ENCODE measurements around the gene CABP5. TPM values are rescaled to one million over a fixed set of nuclear protein-coding genes. Genes with fewer than 3 reads are reported as not detected.

CABP5 gene
- total and polyA plus RNA-seq, 5 donors = not detected

DNA sequence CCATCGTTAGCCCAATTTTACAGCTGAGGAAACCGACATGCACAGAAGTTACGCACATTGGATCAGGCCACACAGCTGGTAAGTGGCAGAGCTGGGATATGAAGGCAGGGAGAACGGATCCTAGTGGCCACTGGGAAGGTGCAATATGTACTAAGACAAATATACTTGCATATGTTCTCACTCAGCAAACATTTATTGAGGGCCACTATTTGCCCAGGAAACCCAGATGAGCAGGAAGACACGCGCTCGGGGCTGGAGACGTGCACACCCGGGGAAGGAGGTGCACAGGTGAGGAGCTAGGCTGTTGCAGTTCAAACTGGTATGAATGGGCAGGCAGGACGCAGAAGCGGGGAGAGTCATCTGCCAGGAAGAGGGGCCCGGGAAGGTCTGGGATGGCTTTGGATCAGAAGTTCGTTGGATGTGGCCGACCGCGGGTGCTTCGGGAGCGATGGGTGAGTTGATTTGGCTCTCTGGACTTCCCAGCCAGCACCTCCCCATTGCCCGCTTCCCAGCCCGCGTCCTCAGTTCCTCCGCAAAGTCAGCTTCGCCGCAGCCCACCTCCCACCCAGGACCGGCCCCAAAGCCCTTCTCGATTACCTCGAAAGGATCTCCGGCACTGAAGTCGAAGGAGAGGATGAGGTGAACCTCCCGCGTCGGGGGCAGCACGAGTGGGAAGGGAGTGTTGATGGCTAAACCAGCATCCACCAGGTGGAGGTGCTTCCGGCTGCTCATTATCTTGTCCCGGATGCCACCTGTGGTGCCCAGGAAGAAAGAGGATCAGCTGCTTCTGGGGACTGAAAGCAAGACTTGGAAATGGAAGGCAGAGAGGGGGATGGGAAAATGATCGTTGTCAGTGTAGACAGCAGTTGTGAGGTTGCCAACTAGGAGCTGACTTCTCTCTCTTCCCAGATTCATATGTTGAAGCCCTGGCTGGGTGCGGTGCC, 17.8 kb upstream of the CABP5 start:
- no peak for ATAC-seq
- Histone ChIP-seq H3K4me3 (ENCODE audit: low read length) (no peak overlapping the region), H3K4me1 (ENCODE audit: control insufficient read depth, insufficient read depth, low read length) (no peaks in the 10 kb centered on the region), H3K27ac (ENCODE audit: low read length) (no peak overlapping the region), H3K9me3 (ENCODE audit: control insufficient read depth, low read length) (no peaks in the 10 kb centered on the region), H3K27me3 (ENCODE audit: control insufficient read depth, insufficient read depth) (no peaks in the 10 kb centered on the region)
- intact Hi-C loops (cut with DNase I) = no loop called here
- DNase-seq = no peak
- 59% methylated on average over 37 of the region's 37 CpGs for WGBS

DNA sequence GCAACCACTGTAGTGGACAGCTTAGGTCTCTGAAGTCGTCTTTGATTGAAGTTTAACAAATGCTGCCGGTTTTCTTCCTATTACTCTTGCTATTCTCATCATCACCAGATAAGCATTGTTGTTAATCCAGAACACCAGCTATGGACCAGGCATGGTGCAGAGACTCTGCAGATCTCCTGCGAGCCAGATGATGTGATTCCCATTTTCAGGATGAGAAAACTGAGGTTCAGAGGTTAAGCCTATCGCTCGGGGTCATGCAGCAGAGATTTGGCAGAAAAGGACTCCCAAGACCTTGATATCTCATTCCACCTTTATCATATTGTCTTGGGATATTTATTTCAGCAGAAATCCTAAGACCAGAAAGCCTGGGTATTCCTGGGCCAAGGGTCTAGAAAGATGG, 16.5 kb upstream of the CABP5 start:
- ATAC-seq (no peak), DNase-seq (no peak)
- Histone ChIP-seq H3K4me3 (ENCODE audit: low read length) (no peak overlapping the region), H3K27me3 (ENCODE audit: control insufficient read depth, insufficient read depth) (no peaks in the 10 kb centered on the region), H3K4me1 (ENCODE audit: control insufficient read depth, insufficient read depth, low read length) (no peaks in the 10 kb centered on the region), H3K27ac (ENCODE audit: low read length) (no peak overlapping the region), H3K9me3 (ENCODE audit: control insufficient read depth, low read length) (no peaks in the 10 kb centered on the region)
- 89% methylated on average over 5 of the region's 5 CpGs for WGBS
- intact Hi-C loops (cut with DNase I) = no loop called here

DNA sequence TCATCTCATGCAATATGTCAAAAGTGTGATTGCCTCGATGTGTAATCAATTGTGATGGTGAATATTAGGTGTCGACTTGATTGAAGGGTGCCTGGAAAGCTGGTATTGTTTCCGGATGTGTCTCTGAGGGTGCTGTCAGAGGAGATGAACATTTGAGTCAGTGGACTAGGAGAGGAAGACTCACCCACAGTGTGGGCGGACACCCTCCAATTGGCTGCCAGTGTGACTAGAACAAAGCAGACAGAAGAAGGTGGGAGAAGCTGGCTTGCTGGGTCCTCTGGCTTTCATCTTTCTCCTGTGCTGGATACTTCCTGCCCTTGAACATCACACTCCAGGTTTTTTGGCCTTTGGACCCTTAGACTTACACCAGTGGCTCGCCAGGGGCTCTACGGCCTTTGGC, 15.5 kb upstream of the CABP5 start:
- DNase-seq = no peak
- Histone ChIP-seq H3K27me3 (ENCODE audit: control insufficient read depth, insufficient read depth) (no peaks in the 10 kb centered on the region), H3K27ac (ENCODE audit: low read length) (no peak overlapping the region), H3K4me3 (ENCODE audit: low read length) (no peak overlapping the region), H3K9me3 (ENCODE audit: control insufficient read depth, low read length) (no peaks in the 10 kb centered on the region), H3K4me1 (ENCODE audit: control insufficient read depth, insufficient read depth, low read length) (no peaks in the 10 kb centered on the region)
- 95% methylated on average over 6 of the region's 6 CpGs for WGBS
- intact Hi-C loops (cut with DNase I) = no loop called here
- ATAC-seq = no peak

DNA sequence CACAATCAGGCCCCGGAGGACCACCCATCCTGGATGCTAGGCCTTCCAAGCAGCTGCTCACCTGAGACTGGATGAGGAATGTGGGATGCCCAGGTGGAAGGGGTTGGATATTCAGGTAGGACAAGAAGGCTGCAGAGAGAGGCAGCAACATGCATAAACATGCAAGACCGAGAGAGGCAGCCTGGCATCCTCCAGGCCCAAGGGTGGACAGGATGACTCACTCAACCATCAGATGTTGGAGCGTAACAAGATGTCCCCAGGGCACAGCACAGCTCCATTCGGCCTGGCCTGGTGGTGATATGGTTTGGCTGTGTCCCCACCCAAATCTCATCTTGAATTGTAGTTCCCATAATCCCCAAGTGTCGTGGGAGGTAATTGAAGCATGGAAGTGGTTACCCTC, 10.0 kb upstream of the CABP5 start:
- Histone ChIP-seq H3K27me3 (ENCODE audit: control insufficient read depth, insufficient read depth) (no peaks in the 10 kb centered on the region), H3K27ac (ENCODE audit: low read length) (no peak overlapping the region), H3K4me3 (ENCODE audit: low read length) (no peak overlapping the region), H3K4me1 (ENCODE audit: control insufficient read depth, insufficient read depth, low read length) (no peaks in the 10 kb centered on the region), H3K9me3 (ENCODE audit: control insufficient read depth, low read length) (no peaks in the 10 kb centered on the region)
- intact Hi-C loops (cut with DNase I) = no loop called here
- ATAC-seq (no peak), DNase-seq (no peak)
- 90% methylated on average over 5 of the region's 5 CpGs for WGBS

DNA sequence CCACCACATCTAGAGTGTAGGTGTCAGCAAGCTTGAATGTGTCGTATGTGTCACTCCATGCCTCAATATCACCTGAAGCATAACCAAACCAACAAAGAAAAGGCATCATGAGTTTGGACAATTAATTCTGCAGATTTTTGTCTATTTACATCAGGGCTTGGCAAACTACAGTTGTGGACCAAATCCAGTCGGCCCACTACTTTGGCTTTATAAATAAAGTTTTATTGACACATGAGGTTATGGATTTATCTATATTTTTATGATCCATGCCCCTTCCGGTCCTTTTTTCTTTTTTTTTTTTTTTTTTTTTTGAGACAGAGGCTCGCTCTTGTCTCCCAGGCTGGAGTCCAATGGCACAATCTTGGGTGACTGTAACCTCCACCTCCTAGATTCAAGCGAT, 9.2 kb upstream of the CABP5 start:
- intact Hi-C loops (cut with DNase I) = no loop called here
- DNase-seq (no peak), ATAC-seq (no peak)
- H3K9me3 ChIP-seq (ENCODE audit: control insufficient read depth, low read length) = no peaks in the 10 kb centered on the region
- no peaks in the 10 kb centered on the region for H3K27me3 ChIP-seq (ENCODE audit: control insufficient read depth, insufficient read depth)
- no peak overlapping the region for H3K27ac ChIP-seq (ENCODE audit: low read length)
- 94% methylated on average over 5 of the region's 5 CpGs for WGBS
- H3K4me1 ChIP-seq (ENCODE audit: control insufficient read depth, insufficient read depth, low read length) = no peaks in the 10 kb centered on the region
- H3K4me3 ChIP-seq (ENCODE audit: low read length) = no peak overlapping the region

DNA sequence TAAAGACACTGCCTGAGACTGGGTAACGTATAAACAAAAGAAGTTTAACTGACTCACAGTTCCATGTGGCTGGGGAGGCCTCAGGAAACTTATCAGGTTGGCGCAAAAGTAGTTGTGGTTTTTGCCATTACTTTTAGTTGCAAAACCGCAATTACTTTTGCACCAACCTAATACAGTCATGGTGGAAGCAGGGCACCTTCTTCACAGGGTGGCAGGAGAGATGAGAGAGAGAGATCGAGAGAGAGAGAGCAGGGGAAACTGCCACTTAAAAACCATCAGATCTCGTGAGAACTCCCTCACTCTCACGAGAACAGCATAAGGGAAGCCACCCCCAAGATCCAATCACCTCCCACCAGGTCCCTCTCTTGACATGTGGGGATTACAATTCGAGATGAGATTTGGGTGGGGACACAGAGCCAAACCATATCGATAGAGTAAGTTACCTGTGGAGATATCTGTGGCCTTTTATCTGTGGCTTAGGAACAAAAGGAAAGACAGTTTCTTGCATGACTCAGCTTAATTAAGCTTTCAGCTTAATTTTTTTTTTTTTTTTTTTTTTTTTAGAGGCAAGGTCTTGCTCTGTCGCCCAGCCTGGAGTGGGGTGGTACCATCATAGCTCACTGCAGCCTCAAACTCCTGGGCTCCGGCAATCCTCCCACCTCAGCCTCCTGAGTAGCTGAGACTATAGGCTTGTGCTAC, 7.6 kb upstream of the CABP5 start:
- H3K4me1 ChIP-seq (ENCODE audit: control insufficient read depth, insufficient read depth, low read length) = no peaks in the 10 kb centered on the region
- no peak for ATAC-seq

DNA sequence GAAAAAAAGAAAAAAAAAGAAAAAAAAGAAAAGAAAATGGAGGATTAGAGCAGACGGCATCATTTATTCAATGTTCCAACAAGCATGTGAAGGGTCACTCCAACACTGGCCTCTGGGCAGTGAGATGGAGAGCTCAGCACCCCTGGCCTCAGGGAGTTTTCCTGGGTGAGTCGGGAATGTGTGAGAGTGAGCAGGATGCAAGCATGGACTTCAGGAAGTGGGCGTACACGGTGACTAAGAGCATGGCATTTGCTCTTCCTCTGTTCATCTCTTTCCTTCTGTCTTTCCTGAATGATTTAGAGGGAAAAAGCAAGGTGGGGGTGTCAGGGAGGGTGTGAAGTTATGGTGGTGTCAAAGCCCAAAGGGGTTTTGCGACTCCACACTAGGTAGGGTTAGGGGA, 682 bp upstream of the CABP5 start:
- ATAC-seq (no peak), DNase-seq (no peak)
- Histone ChIP-seq H3K4me3 (ENCODE audit: low read length) (no peak overlapping the region), H3K4me1 (ENCODE audit: control insufficient read depth, insufficient read depth, low read length) (no peaks in the 10 kb centered on the region), H3K27ac (ENCODE audit: low read length) (no peak overlapping the region), H3K27me3 (ENCODE audit: control insufficient read depth, insufficient read depth) (no peaks in the 10 kb centered on the region), H3K9me3 (ENCODE audit: control insufficient read depth, low read length) (no peaks in the 10 kb centered on the region)
- 77% methylated on average over 5 of the region's 5 CpGs for WGBS
- intact Hi-C loops (cut with DNase I) = no loop called here

More for the DNA sequence above, 7.6 kb upstream of the CABP5 start:
- H3K27me3 ChIP-seq (ENCODE audit: control insufficient read depth, insufficient read depth) = no peaks in the 10 kb centered on the region
- H3K9me3 ChIP-seq (ENCODE audit: control insufficient read depth, low read length) = no peaks in the 10 kb centered on the region
- H3K27ac ChIP-seq (ENCODE audit: low read length) = no peak overlapping the region
- no peak overlapping the region for H3K4me3 ChIP-seq (ENCODE audit: low read length)
- intact Hi-C loops (cut with DNase I) = no loop called here
- WGBS = 90% methylated on average over 10 of the region's 10 CpGs
- no peak for DNase-seq

DNA sequence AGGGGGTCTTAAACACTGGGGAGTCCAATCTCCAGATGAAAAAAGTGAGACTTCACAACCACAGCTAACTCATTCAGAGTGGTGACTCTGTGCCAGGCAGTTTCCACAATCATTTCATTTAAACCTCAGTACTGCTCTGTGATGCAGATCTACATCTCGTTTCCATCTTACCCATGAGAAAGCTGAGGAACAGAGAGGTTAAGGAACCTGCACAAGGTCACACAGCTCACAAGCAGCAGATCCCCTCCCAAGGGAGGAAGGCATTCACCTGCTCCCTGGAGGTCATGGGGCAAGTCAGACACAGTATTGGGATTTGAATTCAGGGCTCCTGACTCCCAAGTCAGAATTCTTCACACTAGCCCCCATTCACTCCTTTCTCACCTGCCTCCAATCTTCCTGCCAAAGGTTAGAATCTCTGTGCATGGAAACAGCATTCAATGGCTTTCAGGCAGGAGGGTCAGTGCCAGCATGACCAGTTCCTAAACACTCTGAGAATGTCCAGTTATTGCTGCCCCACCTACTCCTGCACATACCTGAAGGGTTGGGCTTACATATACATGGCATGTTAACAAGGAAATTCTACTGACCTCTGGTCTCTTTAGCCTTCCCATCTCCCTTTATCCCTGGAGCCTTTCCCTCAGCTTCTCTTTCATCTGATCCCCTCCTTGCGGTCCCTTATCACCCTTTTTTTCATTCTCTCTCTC, 1.9 kb downstream of the CABP5 start:
- Histone ChIP-seq H3K9me3 (ENCODE audit: control insufficient read depth, low read length) (no peaks in the 10 kb centered on the region), H3K27me3 (ENCODE audit: control insufficient read depth, insufficient read depth) (no peaks in the 10 kb centered on the region), H3K27ac (ENCODE audit: low read length) (no peak overlapping the region), H3K4me3 (ENCODE audit: low read length) (no peak overlapping the region), H3K4me1 (ENCODE audit: control insufficient read depth, insufficient read depth, low read length) (no peaks in the 10 kb centered on the region)
- no peak for DNase-seq
- 49% methylated on average over 2 of the region's 2 CpGs for WGBS
- intact Hi-C loops (cut with DNase I) = no loop called here
- ATAC-seq = no peak

DNA sequence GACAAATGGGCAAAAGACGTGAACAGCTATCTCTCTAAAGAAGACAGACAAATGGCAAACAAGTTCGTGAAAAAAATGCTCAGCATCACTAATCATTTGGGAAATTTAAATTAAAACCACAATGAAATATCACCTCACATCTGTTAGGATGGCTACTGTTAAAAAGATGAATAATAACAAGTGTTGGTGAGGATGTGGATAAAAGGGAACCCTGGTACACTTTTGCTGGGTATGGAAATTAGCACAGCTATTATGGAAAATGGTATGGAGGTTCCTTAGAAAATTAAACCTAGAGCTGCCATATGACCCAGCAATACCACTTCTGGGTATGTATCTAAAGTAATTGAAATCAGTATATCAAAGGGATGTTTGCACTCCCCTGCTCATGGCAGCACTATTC, 7.1 kb downstream of the CABP5 start:
- 88% methylated on average over 2 of the region's 2 CpGs for WGBS
- Histone ChIP-seq H3K27me3 (ENCODE audit: control insufficient read depth, insufficient read depth) (no peaks in the 10 kb centered on the region), H3K4me3 (ENCODE audit: low read length) (no peak overlapping the region), H3K4me1 (ENCODE audit: control insufficient read depth, insufficient read depth, low read length) (no peaks in the 10 kb centered on the region), H3K27ac (ENCODE audit: low read length) (no peak overlapping the region), H3K9me3 (ENCODE audit: control insufficient read depth, low read length) (no peaks in the 10 kb centered on the region)
- DNase-seq (no peak), ATAC-seq (no peak)
- intact Hi-C loops (cut with DNase I) = no loop called here

DNA sequence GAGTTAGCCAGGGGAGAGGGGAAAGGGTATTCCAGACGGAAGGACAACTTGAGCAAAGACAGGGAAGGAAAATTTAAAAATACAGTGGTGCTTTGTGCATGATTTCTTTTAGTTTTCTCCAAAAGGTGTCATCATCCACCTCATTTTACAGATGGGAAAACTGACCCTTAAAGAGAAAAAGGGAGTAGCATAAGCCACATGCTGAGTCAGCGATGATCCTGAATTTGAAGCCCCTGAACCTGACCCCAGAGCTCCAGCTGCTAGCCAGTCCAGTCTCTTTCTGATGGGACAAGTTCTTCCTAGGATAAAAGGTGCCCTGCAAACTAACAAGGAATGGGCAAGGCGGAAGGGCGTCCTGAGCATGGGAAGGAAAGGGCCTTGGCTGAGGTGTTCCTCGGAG, 10.3 kb downstream of the CABP5 start:
- no peak for DNase-seq
- intact Hi-C loops (cut with DNase I) = no loop called here

DNA sequence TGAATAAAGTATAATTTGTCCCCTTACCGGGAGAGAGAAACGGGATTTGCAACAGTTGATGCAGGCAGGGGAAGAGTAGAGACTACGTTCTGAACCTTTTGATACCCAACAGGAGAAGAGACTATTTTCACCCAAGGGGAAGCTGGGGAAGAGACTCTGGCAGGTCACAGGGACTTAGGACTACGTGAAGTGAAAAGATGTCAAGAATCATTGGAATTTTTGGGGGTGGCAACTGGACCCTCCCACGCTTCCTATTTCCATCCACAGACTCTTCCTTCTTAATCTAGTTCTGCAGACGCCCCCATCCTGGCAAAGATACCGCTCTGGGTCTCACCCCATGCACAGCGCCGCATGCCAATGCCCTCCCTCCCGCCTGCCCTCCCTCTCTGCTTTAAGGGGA, 13.8 kb downstream of the CABP5 start:
- DNase-seq (no peak), ATAC-seq (no peak)
- Histone ChIP-seq H3K4me1 (ENCODE audit: control insufficient read depth, insufficient read depth, low read length) (no peaks in the 10 kb centered on the region), H3K27me3 (ENCODE audit: control insufficient read depth, insufficient read depth) (peaks cover 2% of the 10 kb centered on the region), H3K9me3 (ENCODE audit: control insufficient read depth, low read length) (no peaks in the 10 kb centered on the region), H3K27ac (ENCODE audit: low read length) (no peak overlapping the region), H3K4me3 (ENCODE audit: low read length) (no peak overlapping the region)
- intact Hi-C loops (cut with DNase I) = no loop called here
- 51% methylated on average over 10 of the region's 10 CpGs for whole genome bisulfite sequencing

More for the DNA sequence above, 10.3 kb downstream of the CABP5 start:
- Histone ChIP-seq H3K4me3 (ENCODE audit: low read length) (no peak overlapping the region), H3K4me1 (ENCODE audit: control insufficient read depth, insufficient read depth, low read length) (no peaks in the 10 kb centered on the region), H3K27me3 (ENCODE audit: control insufficient read depth, insufficient read depth) (peaks cover 2% of the 10 kb centered on the region), H3K27ac (ENCODE audit: low read length) (no peak overlapping the region), H3K9me3 (ENCODE audit: control insufficient read depth, low read length) (no peaks in the 10 kb centered on the region)
- WGBS = 67% methylated on average over 5 of the region's 5 CpGs
- no peak for ATAC-seq
